H9 (cell line): ENCODE data around the gene MROH2A. TPM values are rescaled to one million over a fixed set of nuclear protein-coding genes. Genes with fewer than 3 reads are reported as not detected.

Experiments used
- DNase-seq: peaks from one replicate; pipeline ENCODE4 v3.0.0-alpha.2; 2017
- H2AFZ ChIP-seq: one replicate; pipeline ENCODE4 v1.6.1; 2013; ENCODE audit warnings: mild to moderate bottlenecking, low read length, control low read depth, moderate library complexity
- H2AK5ac ChIP-seq: 2 replicates; pipeline ENCODE4 v1.6.1; 2013; ENCODE audit warnings: low read length, control low read depth, mixed read lengths; ENCODE audit not compliant: insufficient read length
- H2BK120ac ChIP-seq: one replicate; pipeline ENCODE4 v1.6.1; 2013; ENCODE audit warnings: low read depth, mild to moderate bottlenecking, low read length, control low read depth, inconsistent platforms; ENCODE audit not compliant: poor library complexity, severe bottlenecking
- H2BK12ac ChIP-seq: 2 replicates; pipeline ENCODE4 v1.6.1; 2013; ENCODE audit warnings: low read length, control low read depth, mixed read lengths, low read depth; ENCODE audit not compliant: insufficient read length
- H2BK15ac ChIP-seq: 2 replicates; pipeline ENCODE4 v1.6.1; 2013; ENCODE audit warnings: low read depth, low read length, control low read depth
- H2BK20ac ChIP-seq: one replicate; pipeline ENCODE4 v1.6.1; 2013; ENCODE audit warnings: low read depth, mild to moderate bottlenecking, low read length, control low read depth, inconsistent platforms; ENCODE audit not compliant: poor library complexity, severe bottlenecking
- H2BK5ac ChIP-seq: 2 replicates; pipeline ENCODE4 v1.6.1; 2013; ENCODE audit warnings: low read length, control low read depth, mixed read lengths; ENCODE audit not compliant: insufficient read length
- H3K14ac ChIP-seq: 2 replicates; pipeline ENCODE4 v1.6.1; 2013; ENCODE audit warnings: low read length, control low read depth; ENCODE audit not compliant: insufficient read depth
- H3K18ac ChIP-seq: 2 replicates; pipeline ENCODE4 v1.6.1; 2013; ENCODE audit warnings: low read depth, mild to moderate bottlenecking, mixed read lengths, low read length, control low read depth; ENCODE audit not compliant: insufficient read length
- H3K23ac ChIP-seq: 2 replicates; pipeline ENCODE4 v1.6.1; 2013; ENCODE audit warnings: low read length, control low read depth, mixed read lengths, low read depth; ENCODE audit not compliant: insufficient read length
- H3K23me2 ChIP-seq: 2 replicates; pipeline ENCODE4 v1.6.1; 2013; ENCODE audit warnings: low read depth, mild to moderate bottlenecking, mixed read lengths, low read length, control low read depth; ENCODE audit not compliant: insufficient read length, poor library complexity, severe bottlenecking
- H3K27ac ChIP-seq: 2 replicates; pipeline ENCODE4 v1.5.1; 2013; ENCODE audit warnings: low read length, control low read depth, mixed read lengths, low read depth; ENCODE audit not compliant: insufficient read length
- H3K27me3 ChIP-seq: 2 replicates; pipeline ENCODE4 v1.6.1; 2013; ENCODE audit warnings: low read length, control low read depth, inconsistent platforms; ENCODE audit not compliant: insufficient read depth
- H3K4ac ChIP-seq: 2 replicates; pipeline ENCODE4 v1.6.1; 2013; ENCODE audit warnings: low read depth, mild to moderate bottlenecking, control low read depth, inconsistent platforms, low read length, moderate library complexity
- H3K4me1 ChIP-seq: 2 replicates; pipeline ENCODE4 v1.6.1; 2013; ENCODE audit warnings: low read length, control low read depth, inconsistent platforms; ENCODE audit not compliant: insufficient read depth
- H3K4me2 ChIP-seq: 2 replicates; pipeline ENCODE4 v1.6.1; 2013; ENCODE audit warnings: low read length, control low read depth, mixed read lengths; ENCODE audit not compliant: insufficient read length, insufficient read depth
- H3K56ac ChIP-seq: 2 replicates; pipeline ENCODE4 v1.6.1; 2013; ENCODE audit warnings: low read depth, mild to moderate bottlenecking, mixed read lengths, low read length, control low read depth; ENCODE audit not compliant: insufficient read length
- H3K79me1 ChIP-seq: 2 replicates; pipeline ENCODE4 v1.6.1; 2013; ENCODE audit warnings: low read depth, mild to moderate bottlenecking, moderate library complexity, low read length, control low read depth, inconsistent platforms; ENCODE audit not compliant: insufficient read depth, poor library complexity, severe bottlenecking
- H3K79me2 ChIP-seq: 2 replicates; pipeline ENCODE4 v1.6.1; 2013; ENCODE audit warnings: low read length, control low read depth, inconsistent platforms; ENCODE audit not compliant: insufficient read depth
- H3K9ac ChIP-seq: 2 replicates; pipeline ENCODE4 v1.6.1; 2013; ENCODE audit warnings: low read length, control low read depth, mixed read lengths; ENCODE audit not compliant: insufficient read length; ENCODE audit errors: extremely low read depth
- H3K9me3 ChIP-seq: one replicate; pipeline ENCODE4 v1.6.1; 2013; ENCODE audit warnings: low read depth, low read length, inconsistent platforms; ENCODE audit not compliant: control insufficient read depth
- H3T11ph ChIP-seq: one replicate; pipeline ENCODE4 v1.6.1; 2013; ENCODE audit warnings: mild to moderate bottlenecking, low read length, control low read depth, inconsistent platforms
- H4K20me1 ChIP-seq: one replicate; pipeline ENCODE4 v1.6.1; 2013; ENCODE audit not compliant: control insufficient read depth, insufficient read length, insufficient read depth
- H4K5ac ChIP-seq: 2 replicates; pipeline ENCODE4 v1.6.1; 2013; ENCODE audit warnings: low read depth, mild to moderate bottlenecking, mixed read lengths, low read length, control low read depth; ENCODE audit not compliant: insufficient read length
- H4K8ac ChIP-seq: replicated peaks from 2 replicates; pipeline ENCODE4 v1.6.1; 2013; ENCODE audit warnings: low read length, control low read depth, mixed read lengths, low read depth; ENCODE audit not compliant: insufficient read length
- H4K91ac ChIP-seq: 2 replicates; pipeline ENCODE4 v1.6.1; 2013; ENCODE audit warnings: low read depth, mild to moderate bottlenecking, moderate library complexity, mixed read lengths, low read length, control low read depth; ENCODE audit not compliant: insufficient read length
- H3K27ac Mint-ChIP-seq, 3 experiments: 2 replicates in 2 of 3; 3 replicates in 1 of 3; pipeline ENCODE4 v1.8.0; 2020 to 2021; ENCODE audit warnings: mixed read lengths in 3 of 3, mild to moderate bottlenecking in 1 of 3, moderate library complexity in 1 of 3
- H3K27me3 Mint-ChIP-seq: 2 replicates; pipeline ENCODE4 v1.8.0; 2021; ENCODE audit warnings: low read depth, mild to moderate bottlenecking, moderate library complexity, mixed read lengths
- H3K36me3 Mint-ChIP-seq, 3 experiments: 2 replicates in 2 of 3; 3 replicates in 1 of 3; pipeline ENCODE4 v1.8.0; 2020 to 2021; ENCODE audit warnings: low read depth in 3 of 3, mixed read lengths in 3 of 3; ENCODE audit not compliant: insufficient read depth in 1 of 3
- H3K4me1 Mint-ChIP-seq, 2 experiments: 2 replicates each; pipeline ENCODE4 v1.8.0; 2020; ENCODE audit warnings: mixed read lengths in 2 of 2
- H3K4me3 Mint-ChIP-seq, 2 experiments: 2 replicates in 1 of 2; 3 replicates in 1 of 2; pipeline ENCODE4 v1.8.0; 2020 to 2021; ENCODE audit warnings: mild to moderate bottlenecking in 2 of 2, mixed read lengths in 2 of 2, moderate library complexity in 1 of 2
- H3K9me3 Mint-ChIP-seq, 2 experiments: 2 replicates in 1 of 2; 3 replicates in 1 of 2; pipeline ENCODE4 v1.8.0; 2020; ENCODE audit warnings: mild to moderate bottlenecking in 2 of 2, mixed read lengths in 2 of 2, moderate library complexity in 1 of 2
- CTCF ChIP-seq: fragments of 200-600 bp; sonication (generic); conservative IDR thresholded peaks from 3 replicates; pipeline ENCODE4 v1.8.0; 2021; ENCODE audit warnings: antibody characterized with exemption, mild to moderate bottlenecking
- WGBS: extraction: QIAGEN DNeasy Blood & Tissue Kit; methylation state at CpG from one replicate; pipeline ENCODE4 v1.1.7; 2013; ENCODE audit warnings: missing lambda C conversion rate, low lambda C conversion rate, mixed read lengths; ENCODE audit not compliant: insufficient read length; ENCODE audit errors: extremely low coverage; 5-methylcytosine and 5-hydroxymethylcytosine counted together
- total RNA-seq: library from RNA; stranded (reverse); gene quantifications from 2 replicates; pipeline ENCODE4 v1.2.1, GENCODE V29; 2021

Gene MROH2A
- total RNA-seq, 1 experiment from 2014 or later, result not detected

- Mint-ChIP-seq H3K27me3 (no peaks in the 10 kb centered on the region; the same call in 1 of the 2 replicates), H3K36me3 (peaks cover 22 to 36% (median 34%) of the 10 kb centered on the region in 3 experiments; a peak in 6 of 7 replicates), H3K27ac (peak within 1 kb of the TSS; percentile 72 to 99 (median 96); a peak in 5 of 7 replicates), H3K4me1 (peaks cover 28 to 31% of the 10 kb centered on the region in 2 experiments), H3K9me3 (no peaks in the 10 kb centered on the region; a peak in 1 of 5 replicates), H3K4me3 (peak within 1 kb of the TSS; percentile 95 to 99)
- peaks cover 25% of the 10 kb centered on the region; the same call in 1 of the 2 replicates for H3K79me2 ChIP-seq
- no peak for TF ChIP-seq CTCF
- H3K27ac ChIP-seq, result no peak within 1 kb of the TSS
- H2BK20ac ChIP-seq, result no peak within 1 kb of the TSS
- H3K4ac ChIP-seq, result 0 out of 2 replicates have a peak within 1 kb of the TSS, but pooled peaks have one; percentile 8
- peak within 1 kb of the TSS; percentile 97 for H3K18ac ChIP-seq
- no peak within 1 kb of the TSS for H2AK5ac ChIP-seq
- no peaks in the 10 kb centered on the region for H3K9me3 ChIP-seq
- H4K5ac ChIP-seq, result no peak within 1 kb of the TSS
- H4K8ac ChIP-seq, result no peak within 1 kb of the TSS
- peak; percentile 96 for DNase-seq
- no peaks in the 10 kb centered on the region for H3K27me3 ChIP-seq
- no CpG with 5 or more reads among the region's 60 CpGs for WGBS
- no peak within 1 kb of the TSS for H3K56ac ChIP-seq
- peaks cover 3% of the 10 kb centered on the region for H3K79me1 ChIP-seq
- H2BK120ac ChIP-seq, result no peak within 1 kb of the TSS
- H2BK5ac ChIP-seq, result peak within 1 kb of the TSS; percentile 39
- H3K14ac ChIP-seq, result peak within 1 kb of the TSS; percentile 97
- H3T11ph ChIP-seq, result no peak within 1 kb of the TSS
- peaks cover 2% of the 10 kb centered on the region; the same call in 1 of the 2 replicates for H3K4me1 ChIP-seq
- peak within 1 kb of the TSS; percentile 80 for H3K9ac ChIP-seq
- peaks cover 11% of the 10 kb centered on the region for H3K23me2 ChIP-seq
- no peak within 1 kb of the TSS for H3K23ac ChIP-seq
- peak within 1 kb of the TSS; percentile 83 for H3K4me2 ChIP-seq
- no peak within 1 kb of the TSS; the same call in 1 of the 2 replicates for H2BK15ac ChIP-seq
- H2AFZ ChIP-seq, result no peak within 1 kb of the TSS
- no peaks in the 10 kb centered on the region for H4K20me1 ChIP-seq
- no peak within 1 kb of the TSS for H2BK12ac ChIP-seq
- no peak within 1 kb of the TSS for H4K91ac ChIP-seq
Observed at GRCh38 chr2:233854241-233854981, 76.3 kb downstream of the MROH2A start, which contains the start of gene HJURP. Gene HJURP (minus strand): TSS chr2:233854535. CDS start chr2:233854500, 35 bp downstream.
